Stimulated activated CD8-positive, alpha-beta memory T cell treated with anti-CD3 and anti-CD28 coated beads, Interleukin-15, amount 100 ng/mL, for 4 hours (primary cell): Measurements from ENCODE around the gene CD1B.
"Not testable (repeated sequence)": the region's sequence is repeated elsewhere in the genome, so short reads cannot be mapped to it uniquely, and the experiment has no call there.

Experiments
- DNase-seq, 2 donors: peaks; one replicate each; pipeline ENCODE4 v3.0.0-alpha.2; 2020; ENCODE audit warnings: low read depth in 2 of 2

The CD1B gene

DNA sequence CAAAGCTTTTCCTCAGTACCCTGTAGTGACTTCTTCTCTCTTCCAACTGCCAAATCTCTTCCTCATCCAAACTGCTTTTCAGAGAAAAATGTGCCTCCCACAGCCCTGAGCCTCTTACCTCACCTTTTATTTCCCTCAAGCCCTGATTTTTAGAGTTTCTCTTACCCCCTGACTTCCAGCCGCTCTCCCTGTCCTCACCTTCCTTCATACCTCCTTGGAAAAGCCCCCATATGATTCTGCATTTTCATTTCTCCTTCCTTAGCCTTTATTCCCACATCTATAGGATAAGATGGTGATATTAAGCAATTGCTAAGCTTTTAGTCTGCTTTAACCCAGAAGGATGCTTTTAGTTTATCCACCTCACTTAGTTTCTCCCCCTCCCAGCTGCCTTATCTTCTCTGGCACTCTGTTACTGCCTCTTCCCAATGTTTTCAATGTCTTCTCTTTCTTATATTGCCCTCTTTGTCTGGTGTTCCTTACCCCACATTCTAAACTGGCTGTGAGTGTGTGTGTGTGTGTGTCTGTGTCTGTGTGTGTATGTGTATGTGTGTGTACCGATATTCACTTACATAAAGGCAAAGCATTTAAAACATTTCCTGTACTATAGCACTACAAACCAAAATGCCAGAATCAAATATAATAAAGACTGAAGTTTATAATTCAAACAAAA is at the start of gene CD1B:
Gene CD1B (minus strand): TSS at position 51 of the 670 bp plus-strand sequence. CDS start 108 bp downstream, outside the sequence.
- no peak for DNase-seq

DNA sequence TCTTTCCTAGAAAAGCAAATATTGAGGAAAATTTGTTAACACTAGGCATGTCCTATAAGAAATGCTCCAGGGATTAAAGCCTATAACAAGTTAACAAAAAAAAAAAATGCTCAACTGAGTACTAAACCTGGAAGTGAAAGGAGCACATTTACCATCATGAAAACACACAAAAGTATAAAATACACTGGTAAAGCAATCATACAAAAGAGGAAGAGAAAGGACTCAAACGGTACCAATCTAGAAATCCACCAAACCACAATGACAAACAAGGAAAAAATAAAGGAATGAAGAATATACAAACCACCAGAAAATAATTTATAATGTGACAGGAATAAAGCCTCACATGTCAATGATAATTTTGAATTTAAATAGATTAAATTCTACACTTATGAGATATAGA is 43.5 kb upstream of the CD1B start:
- DNase-seq, result no peak

DNA sequence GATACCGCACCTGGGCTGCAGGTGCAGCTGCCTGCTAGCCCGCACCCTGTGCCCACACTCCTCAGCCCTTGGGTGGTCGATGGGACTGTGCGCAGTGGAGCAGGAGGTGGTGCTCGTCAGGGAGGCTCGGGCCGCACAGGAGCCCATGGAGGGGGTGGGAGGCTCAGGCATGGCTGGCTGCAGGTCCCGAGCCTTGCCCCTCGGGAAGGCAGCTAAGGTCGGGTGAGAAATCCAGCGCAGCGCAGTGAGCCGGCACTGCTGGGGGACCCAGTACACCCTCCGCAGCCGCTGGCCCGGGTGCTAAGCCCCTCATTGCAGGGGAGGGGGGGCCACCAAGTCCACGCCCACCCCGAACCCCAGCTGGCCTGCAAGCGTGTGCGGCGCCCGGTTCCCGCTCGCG is 42.8 kb upstream of the CD1B start:
- DNase-seq, result not testable (repeated sequence)

DNA sequence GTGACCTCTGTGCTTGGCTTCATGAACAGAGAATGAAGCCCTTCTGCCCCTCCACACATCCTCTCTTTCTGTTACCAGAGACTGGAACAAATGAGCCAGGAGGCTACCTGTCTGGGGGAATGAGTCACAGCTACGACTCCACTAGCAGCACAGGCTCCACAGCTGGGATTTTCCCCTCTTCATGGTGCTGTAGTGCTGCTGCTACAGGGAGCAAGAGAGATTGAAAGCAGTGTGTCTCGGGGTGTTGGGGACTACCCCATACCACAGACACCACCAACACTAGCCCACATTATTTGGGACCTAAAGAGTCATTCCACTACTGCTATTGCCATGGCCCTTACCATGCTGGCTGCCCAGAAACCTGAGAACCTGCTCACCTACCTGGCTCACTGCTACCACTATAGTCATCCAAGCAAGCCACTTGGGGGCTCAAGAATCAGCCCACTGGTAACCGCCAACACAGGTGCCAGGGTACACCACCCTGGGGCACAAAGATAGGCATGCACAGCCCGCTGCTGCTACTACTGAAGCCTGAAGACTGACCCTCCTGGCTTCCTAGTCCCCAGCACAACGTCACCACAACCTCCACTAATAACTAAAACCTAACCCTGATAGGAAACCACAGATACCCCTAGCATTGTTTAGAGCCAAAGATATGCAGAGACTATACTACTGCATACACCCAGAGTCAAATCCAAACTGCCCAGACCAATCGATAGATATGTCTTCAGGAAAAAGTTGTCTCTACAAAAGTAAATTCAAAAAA is 40.0 kb upstream of the CD1B start:
- DNase-seq, result no peak

DNA sequence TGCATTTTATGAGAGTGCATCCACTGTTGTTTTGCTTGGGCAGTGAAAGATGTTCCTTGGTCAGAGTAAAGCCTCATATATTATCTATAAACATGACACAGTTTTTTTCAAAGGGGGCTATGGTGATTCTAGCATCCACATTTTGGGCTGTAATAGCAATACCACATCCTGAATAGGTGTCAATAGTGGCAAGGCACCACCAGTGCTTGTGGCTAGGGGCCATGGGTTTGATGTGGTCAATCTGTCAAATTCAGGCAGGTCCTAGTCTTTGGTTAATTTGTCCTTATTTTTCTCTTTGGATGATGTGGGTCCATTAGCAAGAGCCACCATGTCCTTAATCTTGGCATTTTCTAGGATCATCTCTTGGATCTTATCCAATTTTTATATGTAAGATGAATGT is 35.5 kb upstream of the CD1B start:
- no peak for DNase-seq

DNA sequence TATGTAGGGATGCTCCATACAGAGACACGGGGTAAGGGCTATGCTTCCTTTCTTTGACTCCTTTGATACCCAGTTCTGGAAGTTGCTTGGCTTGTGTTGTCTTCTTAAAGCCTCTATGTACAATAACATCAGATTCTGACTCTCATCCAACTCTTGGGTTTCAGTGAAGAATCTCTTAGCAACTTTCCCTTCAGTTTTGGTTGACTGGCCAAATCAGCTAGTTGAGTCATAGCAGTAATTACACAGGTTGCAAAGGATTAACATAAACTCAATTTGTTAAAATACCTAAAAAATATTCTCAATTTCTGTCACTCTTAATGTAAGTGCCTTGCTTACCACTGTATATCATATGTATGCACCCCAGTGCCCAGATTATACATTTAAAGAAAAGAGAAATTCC is 31.6 kb upstream of the CD1B start:
- DNase-seq, result no peak

DNA sequence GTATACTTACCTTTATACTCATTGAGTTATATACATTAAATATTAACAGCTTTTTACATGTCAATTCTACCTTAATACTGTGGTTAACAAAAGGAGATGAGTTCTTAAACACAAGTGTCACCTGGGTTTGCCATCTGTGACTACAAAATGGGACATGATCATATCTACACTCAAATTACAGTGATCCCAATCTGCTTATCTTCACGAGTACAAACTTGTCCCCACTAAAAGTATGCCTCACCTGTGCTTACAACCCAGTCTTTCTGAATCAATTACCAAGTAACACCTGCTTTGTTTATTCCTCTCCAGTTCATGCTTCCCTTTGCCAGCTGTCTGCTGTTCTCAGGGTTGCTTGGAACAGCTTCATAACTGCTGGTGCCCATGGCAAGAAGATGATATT is 31.2 kb upstream of the CD1B start:
- no peak for DNase-seq

DNA sequence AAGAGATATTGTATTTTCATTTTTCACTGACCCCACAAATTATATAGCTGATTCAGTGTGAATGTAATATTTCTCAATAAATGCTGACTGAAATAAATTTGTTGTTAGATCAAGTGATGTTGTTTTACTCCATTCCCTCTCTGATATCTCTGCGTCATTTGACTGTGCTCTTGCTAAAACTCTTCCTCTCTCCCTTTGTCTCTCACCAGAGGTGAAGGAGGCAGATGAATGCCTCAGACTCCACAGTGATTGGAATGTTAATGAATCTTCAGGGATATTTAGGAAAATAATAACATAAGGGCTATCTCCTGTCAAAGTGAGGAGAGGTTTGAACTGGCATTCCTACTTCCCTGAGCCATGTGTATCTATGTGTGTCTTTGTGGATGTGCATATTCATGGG is 26.1 kb upstream of the CD1B start:
- DNase-seq, result no peak

DNA sequence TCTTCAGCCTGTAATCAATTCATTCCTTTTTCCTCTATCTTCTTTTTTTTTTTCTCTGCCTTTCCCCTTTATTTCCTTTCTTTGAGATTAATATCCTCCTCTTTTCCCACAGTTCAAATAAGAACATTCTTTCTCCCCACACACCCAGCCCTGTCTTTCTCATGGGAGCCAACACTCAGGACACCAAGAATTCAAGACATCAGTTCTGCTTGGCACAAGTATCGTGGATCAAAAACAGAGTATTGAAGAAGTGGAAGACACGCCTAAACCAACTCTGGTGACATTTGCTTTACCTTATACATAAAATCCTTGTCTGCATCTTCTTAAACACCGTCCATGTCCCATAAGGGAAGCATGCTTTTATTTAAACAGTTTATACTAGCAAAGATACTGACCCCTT is 25.3 kb upstream of the CD1B start:
- no peak for DNase-seq

DNA sequence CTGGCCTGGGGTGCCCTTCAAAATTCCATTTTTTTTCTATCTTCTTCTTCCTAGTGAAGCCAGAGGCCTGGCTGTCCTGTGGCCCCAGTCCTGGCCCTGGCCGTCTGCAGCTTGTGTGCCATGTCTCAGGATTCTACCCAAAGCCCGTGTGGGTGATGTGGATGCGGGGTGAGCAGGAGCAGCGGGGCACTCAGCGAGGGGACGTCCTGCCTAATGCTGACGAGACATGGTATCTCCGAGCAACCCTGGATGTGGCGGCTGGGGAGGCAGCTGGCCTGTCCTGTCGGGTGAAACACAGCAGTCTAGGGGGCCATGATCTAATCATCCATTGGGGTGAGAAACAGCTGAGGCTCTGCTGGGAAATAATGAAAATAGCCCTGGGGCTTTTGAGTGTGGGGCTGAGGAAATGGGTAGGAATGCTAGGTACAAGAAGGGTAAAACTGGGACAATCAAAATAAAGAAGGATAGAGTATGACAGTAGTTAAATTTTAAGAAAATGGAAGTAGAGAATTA is 24.5 kb upstream of the CD1B start:
- no peak for DNase-seq

DNA sequence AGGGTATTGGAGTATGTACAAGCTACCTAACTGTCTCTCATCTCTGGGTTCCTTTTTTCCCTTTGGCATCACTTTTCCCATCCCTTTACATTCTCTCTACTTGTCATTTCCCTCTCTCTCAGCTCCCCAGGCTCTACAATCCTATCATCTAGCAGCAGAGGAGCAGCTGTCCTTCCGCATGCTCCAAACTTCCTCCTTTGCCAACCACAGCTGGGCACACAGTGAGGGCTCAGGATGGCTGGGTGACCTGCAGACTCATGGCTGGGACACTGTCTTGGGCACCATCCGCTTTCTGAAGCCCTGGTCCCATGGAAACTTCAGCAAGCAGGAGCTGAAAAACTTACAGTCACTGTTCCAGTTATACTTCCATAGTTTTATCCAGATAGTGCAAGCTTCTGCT is 22.9 kb upstream of the CD1B start:
- no peak for DNase-seq

DNA sequence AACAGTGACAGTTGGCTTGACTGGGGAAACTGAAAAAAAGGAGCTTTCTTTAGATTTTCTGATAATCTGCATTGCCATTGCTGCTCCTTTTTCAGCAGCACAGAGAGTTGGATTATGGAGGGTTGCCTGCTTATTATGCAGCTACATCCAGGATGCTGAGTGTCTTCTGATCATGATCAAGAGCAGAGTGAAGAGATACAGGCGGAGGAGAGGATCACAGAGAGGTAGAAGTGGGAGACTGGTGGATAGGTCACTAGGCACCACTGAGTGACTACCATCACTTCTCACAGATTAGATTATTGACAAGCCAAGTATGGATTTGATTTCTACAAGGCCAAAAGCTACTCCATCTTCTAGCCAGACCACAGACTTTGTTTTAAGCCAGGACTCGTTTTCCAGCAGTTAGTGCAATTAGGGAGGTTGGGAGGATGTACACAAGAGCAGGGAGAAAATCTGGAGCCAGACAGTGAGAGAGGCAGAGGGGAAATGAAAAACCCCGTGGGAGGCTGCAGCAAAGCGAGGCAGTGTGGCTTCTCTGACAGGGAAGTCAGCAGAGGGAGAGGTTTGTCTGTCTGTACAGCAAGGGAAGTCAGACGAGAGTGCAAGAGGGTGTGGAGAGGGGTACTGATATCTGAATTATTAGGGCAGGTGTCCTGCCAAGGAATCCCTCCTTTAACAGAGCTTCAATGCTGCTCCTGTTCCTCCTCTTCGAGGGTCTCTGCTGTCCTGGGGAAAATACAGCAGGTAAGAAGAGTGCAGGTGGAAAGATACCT is 22.2 kb upstream of the CD1B start, which contains the start of gene CD1E:
Gene CD1E (plus strand): TSS at position 592 of the 773 bp plus-strand sequence. CDS start 95 bp downstream, at position 687.
- no peak for DNase-seq

DNA sequence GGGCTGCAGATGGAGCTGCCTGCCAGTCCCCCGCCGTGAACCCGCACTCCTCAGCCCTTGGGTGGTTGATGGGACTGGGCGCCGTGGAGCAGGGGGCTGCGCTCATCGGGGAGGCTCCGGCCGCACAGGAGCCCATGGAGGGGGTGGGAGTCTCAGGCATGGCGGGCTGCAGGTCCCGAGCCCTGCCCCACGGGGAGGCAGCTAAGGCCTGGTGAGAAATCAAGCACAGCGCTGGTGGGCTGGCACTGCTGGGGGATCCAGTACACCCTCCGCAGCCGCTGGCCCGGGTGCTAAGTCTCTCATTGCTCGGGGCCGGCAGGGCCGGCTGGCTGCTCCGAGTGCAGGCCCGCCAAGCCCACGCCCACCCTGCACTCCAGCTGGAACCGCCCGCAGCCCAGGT is 17.6 kb upstream of the CD1B start:
- DNase-seq, result not testable (repeated sequence)

DNA sequence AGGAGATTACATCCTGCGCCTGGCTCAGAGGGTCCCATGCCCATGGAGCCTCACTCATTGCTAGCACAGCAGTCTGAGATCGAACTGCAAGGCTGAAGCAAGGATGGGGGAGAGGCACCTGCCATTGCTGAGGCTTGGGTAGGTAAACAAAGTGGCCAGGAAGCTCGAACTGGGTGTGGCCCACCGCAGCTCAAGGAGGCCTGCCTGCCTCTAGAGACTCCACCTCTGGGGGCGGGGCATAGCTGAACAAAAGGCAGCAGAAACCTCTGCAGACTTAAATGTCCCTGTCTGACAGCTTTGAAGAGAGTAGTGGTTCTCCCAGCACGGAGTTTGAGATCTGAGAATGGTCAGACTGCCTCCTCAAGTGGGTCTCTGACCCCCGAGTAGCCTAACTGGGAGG is 5.1 kb upstream of the CD1B start:
- DNase-seq, result not testable (repeated sequence)

DNA sequence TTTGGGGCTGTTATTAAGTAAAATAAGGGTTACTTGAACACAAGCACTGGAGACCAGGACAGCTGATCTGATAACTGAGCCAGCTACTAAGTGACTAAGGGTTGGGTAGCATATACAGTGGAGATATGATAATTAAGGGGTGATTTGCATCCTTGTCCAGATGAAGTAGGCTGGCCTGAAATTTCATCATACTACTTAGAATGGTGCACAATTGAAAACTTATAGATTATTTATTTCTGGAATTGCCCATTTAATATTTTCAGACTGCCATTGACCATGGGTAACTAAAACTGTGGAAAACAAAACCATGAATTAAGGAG is 3.8 kb upstream of the CD1B start:
- no peak for DNase-seq

DNA sequence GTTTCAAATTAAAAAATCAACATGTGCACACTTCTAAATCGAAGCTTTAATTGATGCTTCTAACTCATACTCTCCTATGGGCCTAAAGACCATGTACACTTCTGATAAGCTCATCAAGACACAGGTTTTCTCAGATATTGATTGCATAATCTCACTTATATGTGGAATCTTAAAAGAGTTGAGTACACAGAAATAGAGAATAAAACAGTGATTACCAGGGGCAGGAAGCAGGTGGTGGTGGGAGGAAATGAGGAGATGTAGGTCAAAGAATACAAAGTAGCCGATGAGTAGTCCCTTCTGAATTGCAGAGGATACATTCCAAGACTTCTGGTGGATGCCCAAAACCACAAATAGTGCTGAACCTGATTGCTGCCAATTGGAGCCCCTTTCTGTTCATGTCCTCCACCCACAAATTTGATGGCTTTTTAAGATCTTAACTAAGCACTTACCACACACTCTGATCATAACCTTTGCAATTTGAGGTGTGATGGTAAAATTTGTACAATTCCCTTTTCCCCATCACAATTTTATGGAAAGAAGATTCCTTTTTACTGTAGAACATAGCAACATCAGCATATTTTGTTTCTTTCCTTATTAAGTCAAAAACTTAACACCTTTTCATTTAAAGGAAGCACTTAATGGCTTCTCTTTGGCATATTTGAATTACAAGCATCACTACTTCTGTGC is 3.3 kb upstream of the CD1B start:
- DNase-seq, result no peak

DNA sequence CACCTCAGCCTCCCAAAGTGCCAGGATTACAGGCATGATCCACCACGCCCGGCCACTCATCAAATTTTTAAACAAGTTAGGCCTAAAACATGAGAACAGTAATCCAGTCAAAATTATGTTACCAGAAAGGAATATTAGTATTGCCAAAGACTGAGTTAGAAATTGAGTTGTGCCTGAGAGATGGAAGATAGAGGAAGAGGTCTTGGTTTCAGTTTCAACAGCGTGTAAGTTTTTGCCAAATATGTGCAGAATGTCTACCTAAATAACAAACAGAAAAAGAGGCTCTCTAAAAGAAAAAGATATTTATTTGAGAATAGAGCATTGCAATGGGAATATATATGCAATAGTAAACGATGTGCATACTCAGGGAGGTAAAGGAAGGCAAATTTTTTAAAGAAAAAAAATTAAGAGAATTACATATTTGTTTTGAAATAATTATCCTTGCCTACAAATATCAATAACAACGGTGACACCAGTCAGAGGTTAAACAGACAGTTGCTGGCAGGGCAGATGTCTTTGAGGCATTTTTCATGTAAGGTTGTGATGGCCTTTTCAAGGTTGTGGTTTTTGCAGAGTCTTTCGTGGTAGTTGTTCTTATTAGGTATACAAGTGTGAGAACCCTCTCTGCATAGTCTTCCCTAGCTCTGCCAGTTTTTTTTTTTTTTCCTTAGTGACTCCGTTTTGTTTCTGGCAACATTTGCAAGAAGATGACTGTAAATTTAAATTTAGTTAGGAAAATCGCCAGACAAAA is 2.2 kb upstream of the CD1B start:
- DNase-seq, result no peak

DNA sequence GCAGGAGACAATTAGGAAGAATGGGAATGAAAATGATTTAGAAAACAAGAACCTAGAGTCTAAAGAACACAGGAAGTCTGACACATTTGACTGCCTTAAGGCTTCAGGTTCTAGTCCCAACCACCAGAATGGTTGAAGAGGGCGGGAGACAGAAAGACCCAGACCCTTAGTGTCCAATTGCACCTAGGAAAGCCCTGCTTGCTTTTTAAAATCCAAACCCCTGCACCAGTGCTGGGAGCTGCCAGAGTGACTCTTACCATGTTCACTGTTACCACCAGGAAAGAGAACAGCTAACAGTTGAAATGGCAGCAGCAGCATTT is 265 bp downstream of the CD1B start:
- no peak for DNase-seq

DNA sequence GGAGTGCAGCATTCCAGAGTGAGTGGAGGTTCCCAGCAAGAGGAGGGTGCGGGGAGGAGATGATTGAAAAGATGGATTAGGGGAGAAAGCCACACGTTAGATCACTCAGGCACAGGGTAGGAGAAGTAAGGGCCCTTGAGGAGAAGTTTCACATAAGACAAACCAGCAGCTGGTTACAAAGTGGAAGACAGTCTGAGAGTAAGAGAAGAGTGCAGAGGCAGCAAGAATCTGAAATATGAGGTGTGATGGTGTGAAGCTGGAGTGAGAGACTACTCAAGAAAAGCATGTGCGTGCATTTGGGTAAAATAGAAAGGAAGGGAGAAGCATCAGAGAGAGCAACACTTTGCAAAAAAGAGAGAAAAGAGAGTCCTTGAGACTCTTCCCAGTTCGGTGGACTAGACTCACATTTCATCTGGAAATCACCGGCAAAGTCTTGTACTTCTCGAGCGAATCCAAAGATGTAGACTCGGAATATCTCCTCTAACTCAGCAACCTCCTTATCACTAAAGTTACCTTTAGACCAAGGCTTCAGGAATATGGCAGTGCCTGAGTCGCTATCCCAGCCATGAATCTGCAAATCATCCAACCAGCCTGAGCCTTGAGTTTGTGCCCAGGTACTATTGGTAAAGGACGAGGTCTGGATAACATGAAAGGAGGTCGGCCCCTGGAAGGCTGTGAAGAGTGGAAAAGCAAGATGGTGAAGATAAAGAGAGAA is 783 bp downstream of the CD1B start:
- DNase-seq, result no peak

DNA sequence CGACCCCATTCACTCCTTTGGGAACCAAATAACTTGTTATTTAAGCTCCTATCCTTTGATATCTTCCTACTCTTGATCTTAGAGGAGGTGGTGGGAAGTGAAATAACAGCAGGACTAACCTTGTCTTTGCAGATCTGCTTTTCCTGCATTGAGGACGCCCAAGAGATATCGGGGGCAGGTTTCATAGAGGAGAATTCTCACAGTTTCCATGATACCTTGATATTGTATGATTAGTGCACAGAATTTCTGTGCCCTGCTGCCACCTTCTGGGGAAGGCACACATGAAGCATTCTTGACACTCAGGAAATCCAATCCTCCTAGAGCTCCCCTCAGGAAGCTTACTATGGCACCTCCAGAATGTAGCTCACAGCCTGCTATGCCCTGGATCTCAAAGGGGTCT is 1.6 kb downstream of the CD1B start:
- DNase-seq, result no peak

DNA sequence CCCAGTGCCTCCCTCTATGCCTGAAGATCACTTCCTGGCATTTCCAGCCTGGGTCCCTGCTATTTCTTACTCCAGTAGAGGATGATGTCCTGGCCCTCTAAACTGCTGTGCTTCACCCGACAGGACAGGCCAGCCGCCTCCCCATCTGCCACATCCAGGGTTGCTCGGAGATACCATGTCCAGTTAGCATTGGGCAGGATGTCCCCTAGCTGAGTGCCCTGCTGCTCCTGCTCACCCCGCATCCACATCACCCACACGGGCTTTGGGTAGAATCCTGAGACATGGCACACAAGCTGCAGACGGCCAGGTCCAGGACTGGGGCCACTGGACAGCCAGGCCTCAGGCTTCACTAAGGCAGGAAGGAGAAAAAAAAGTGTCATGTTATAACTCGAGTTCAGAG is 2.0 kb downstream of the CD1B start:
- no peak for DNase-seq
